ENCODE data around the gene ZNF383.
"Not testable (repeated sequence)": the region's sequence is repeated elsewhere in the genome, so short reads cannot be mapped to it uniquely, and the experiment has no call there.

ZNF383 gene

DNA sequence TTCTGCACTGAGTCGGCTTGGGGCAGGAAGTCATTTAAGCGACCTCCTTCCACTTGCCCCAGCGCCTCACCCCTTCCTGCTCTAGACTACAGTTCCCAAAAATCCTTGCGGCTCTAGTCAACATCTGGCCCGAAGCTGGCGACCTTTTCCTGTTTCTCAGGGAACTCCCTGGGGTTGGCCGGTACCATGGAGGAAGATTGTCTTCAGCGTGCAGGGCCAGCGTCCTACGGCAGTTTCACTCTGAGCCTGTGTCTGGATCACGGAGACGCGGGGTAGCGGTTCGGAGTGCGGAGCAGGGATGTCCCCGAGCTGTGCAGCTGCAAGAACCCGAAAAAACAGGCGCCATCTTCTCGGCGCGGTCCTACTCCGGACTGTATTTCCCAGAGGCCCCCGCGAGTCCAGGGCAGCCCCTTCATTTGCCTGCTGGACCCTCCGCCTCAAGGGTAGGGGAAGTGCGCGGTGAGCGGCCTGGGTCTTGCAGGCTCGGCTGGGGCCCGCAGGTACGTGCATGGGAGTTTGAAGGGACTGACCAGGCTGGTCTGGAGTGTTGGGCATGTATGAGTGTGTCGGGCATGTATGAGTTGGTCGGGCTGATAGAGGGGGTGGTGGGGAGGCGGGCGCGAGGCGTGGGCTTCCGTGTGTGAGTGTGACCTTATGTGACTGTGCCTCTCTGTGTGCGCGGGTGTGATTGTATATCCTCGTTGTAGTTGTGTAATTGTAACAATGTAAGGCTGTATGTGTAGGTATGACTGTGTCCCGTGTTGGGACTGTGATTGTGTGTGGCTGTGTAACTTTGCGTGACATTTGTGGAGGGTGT, at the start of gene ZNF383:
Gene ZNF383, plus strand, starts transcription at position 440 of the 817 bp plus-strand sequence. CDS start 12,240 bp downstream, outside the sequence.
- peak; percentile 87 for DNase-seq

- peak; percentile 92 for DNase-seq
Measured at GRCh38 chr19:37172368-37173366, 45.3 kb upstream of the ZNF383 start, which contains the start of gene ZNF585A. Gene ZNF585A, minus strand, starts transcription at chr19:37172695. Its CDS starts 2,785 bp downstream, at chr19:37169910.

- DNase-seq, result not testable (repeated sequence)
Measured at GRCh38 chr19:37186071-37186470, 31.9 kb upstream of the ZNF383 start.

GRCh38 chr19:37195248-37195647, 22.8 kb upstream of the ZNF383 start:
- not testable (repeated sequence) for DNase-seq

DNA sequence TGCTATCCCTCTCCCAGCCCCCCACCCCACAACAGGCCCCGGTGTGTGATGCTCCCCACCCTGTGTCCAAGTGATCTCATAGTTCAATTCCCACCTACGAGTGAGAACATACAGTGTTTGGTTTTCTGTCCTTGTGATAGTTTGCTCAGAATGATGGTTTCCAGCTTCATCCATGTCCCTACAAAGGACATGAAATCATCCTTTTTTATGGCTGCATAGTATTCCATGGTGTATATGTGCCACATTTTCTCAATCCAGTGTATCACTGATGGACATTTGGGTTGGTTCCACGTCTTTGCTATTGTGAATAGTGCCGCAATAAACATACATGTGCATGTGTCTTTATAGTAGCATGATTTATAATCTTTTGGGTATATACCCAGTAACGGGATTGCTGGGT, 20.9 kb upstream of the ZNF383 start:
- not testable (repeated sequence) for DNase-seq

- no peak for DNase-seq
Measured at GRCh38 chr19:37197768-37198167, 20.2 kb upstream of the ZNF383 start.

- DNase-seq, result no peak
Measured at GRCh38 chr19:37217480-37217774, 587 bp upstream of the ZNF383 start.

DNA sequence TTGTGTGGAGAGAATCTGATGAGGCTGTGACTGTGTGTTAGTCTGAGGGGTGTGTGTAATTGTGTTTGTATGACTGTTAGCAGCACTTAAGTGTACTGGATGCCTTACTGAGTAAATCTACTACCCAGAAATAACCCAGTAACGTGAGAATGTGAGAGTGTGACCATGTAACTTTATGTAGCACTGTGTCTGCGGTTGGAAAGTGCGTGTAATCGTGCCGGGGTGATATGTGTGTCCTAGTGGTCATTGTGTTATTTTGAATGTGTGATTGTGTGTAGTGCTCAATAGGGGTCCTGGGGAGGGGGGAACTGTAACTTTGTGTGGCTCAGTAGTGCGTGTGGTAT, 550 bp downstream of the ZNF383 start:
- peak; percentile 12 for DNase-seq

- DNase-seq, result no peak
Measured at GRCh38 chr19:37220383-37220782, 2.4 kb downstream of the ZNF383 start.

GRCh38 chr19:37221136-37221535, 3.1 kb downstream of the ZNF383 start:
- DNase-seq, result no peak

DNA sequence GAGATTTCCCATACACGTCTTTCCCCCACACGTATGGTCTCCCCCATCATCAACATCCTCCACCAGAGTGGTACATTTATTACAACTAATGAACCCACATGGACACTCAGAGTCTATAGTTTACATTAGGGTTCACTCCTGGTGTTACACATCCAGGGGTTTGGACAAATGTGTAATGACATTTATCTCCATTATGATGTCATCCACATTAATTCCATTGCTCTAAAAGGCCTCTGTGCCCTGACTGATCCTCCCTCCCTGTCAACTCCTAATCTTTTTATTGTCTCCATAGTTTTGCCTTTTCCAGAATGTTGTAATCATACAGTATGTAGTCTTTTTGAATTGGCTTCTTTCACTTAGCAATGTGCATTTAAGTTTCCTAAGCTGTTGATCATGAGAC, 8.2 kb downstream of the ZNF383 start:
- DNase-seq, result no peak

GRCh38 chr19:37227996-37228395, 10.0 kb downstream of the ZNF383 start:
- peak; percentile 28 for DNase-seq

DNA sequence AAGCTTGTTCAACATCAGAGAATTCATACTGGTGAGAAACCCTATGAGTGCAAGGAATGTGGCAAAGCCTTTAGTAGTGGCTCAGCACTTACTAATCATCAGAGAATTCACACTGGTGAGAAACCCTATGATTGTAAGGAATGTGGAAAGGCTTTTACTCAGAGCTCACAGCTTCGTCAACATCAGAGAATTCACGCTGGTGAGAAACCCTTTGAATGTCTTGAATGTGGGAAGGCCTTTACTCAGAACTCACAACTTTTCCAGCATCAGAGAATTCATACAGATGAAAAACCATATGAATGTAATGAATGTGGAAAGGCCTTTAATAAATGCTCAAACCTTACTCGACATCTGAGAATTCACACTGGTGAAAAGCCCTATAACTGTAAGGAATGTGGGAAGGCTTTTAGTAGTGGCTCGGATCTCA, 25.2 kb downstream of the ZNF383 start:
- no peak for DNase-seq

DNA sequence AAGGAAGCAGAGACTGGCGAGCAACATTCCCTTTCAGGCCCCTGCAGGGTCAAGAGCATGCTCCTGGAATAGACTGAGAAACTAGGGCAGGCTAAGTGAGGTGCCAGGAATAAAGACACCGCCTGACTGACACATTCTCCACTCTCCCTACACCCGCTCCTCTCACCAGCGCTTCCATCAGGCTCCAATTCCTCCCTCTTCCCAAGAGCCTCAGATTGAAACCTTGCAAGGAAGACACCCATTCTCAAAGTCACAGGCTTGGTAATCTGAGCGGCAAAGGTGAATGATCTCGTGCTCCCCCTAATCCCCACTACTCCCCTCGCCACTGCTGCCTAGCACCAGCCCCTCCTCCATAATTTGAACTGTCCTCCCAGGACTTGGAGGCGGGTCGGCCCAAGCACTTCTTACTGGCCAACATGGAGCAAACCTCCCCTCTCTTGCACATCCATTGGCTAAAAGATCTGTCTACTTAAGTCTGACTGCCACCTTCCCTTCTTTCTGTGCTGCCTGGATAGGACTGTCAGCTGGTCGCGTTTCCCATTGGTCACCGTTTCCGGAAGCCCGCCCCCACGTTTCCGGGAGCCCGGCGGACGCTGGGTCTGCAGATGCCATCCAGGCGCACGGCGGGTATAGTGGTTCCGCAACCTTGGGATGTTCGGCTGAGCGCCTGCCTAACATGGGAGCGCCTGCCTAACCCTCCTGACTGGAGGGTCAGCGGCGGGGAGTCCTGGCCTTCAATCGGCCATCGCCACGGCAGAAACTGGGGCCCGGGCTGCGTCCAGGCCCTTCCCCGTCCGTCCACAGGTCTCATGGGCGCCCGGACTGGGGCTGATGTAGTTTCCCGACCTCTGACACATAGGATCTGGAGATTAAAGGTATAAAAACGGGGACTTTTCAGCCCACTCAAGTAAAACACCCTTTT, 33.6 kb downstream of the ZNF383 start:
- DNase-seq, result peak; percentile 25

GRCh38 chr19:37263028-37263427, 45.0 kb downstream of the ZNF383 start:
- DNase-seq, result not testable (repeated sequence)

GRCh38 chr19:37267005-37267404, 49.0 kb downstream of the ZNF383 start:
- not testable (repeated sequence) for DNase-seq

- not testable (repeated sequence) for DNase-seq
Measured at GRCh38 chr19:37267755-37268154, 49.7 kb downstream of the ZNF383 start.

GRCh38 chr19:37280656-37281055, 62.6 kb downstream of the ZNF383 start:
- not testable (repeated sequence) for DNase-seq

- not testable (repeated sequence) for DNase-seq
Measured at GRCh38 chr19:37284020-37284419, 66.0 kb downstream of the ZNF383 start.

- DNase-seq, result not testable (repeated sequence)
Measured at GRCh38 chr19:37289229-37289628, 71.2 kb downstream of the ZNF383 start.

DNA sequence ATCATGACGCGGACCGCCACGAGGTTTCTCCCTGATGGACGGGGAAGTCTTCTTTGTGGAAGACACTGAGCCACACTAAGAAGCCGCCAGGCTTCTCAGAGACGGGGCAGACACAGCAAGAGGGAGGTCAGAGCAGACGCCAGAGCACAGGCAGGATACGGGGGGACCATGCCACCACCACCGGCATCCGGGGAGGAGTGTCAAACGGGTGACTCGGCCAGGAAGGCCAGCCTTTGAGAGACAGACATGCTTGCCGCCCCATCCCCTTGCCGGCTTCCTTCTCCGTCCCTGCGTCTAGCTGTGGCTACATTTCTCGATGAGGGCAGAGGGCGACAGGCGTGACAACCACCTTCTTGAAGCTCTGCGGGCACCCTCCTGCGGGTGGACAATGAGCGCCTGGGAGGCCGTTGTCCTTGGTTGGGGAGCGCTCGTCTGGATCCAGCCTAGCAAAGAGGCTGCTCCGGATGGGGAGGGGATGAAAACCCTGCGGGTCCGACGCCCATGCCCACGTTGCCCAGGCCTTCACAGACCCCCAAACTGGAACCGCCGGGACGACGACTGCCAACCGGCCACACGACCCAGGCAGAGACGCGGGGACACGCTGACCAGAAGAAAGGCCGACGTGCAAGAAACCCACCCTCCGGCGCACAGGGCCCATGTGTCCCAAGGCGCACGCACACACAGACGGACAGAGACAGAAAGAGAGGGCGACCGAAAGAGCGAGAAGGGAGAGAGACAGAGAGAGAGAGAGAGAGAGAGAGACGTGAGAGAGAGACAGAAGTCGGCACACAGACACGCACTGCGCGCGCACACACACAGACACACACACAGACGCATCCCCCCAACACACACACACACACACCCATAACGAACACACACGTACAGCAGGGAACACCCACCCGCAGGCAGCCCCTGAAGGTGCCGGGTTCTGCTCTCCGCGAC, 75.3 kb downstream of the ZNF383 start:
- not testable (repeated sequence) for DNase-seq
